BJ (cell line): ENCODE results near the gene EPS8. TPM values are rescaled to one million over a fixed set of nuclear protein-coding genes. Genes with fewer than 3 reads are reported as not detected.

Experiments used
- CTCF ChIA-PET: fragments of 350-600 bp; formaldehyde crosslinking; extraction: SDS; loops from one replicate; lab custom pipeline; 2021; ENCODE audit warnings: antibody characterized with exemption, inconsistent platforms; lab: Yijun Ruan, JAX
- POLR2A ChIA-PET: fragments of 300-600 bp; sonication (Branson Sonifier 250); formaldehyde crosslinking; extraction: SDS; loops from one replicate; lab custom pipeline; 2021; ENCODE audit warnings: antibody characterized with exemption; lab: Charles Lee
- DNase-seq: peaks from one replicate; pipeline ENCODE4 v3.0.0-alpha.2; 2011; ENCODE audit warnings: low read depth
- H3K27me3 ChIP-seq: 2 replicates; pipeline ENCODE4 v1.6.0; 2011; ENCODE audit warnings: low read length; ENCODE audit not compliant: control insufficient read depth, insufficient read depth
- H3K36me3 ChIP-seq: 2 replicates; pipeline ENCODE4 v1.5.1; 2011; ENCODE audit warnings: low read length; ENCODE audit not compliant: control insufficient read depth, insufficient read depth
- H3K4me3 ChIP-seq: 2 replicates; pipeline ENCODE4 v1.5.1; 2011; ENCODE audit warnings: low read depth, mild to moderate bottlenecking, control low read depth, low read length
- CTCF ChIP-seq: IDR thresholded peaks from 2 replicates; pipeline ENCODE4 v1.5.1; 2011; ENCODE audit warnings: low read depth, mild to moderate bottlenecking, control low read depth, inconsistent platforms, low read length, moderate library complexity; ENCODE audit not compliant: insufficient read depth
- polyA plus RNA-seq: library from polyadenylated mRNA; depleted of rRNA; stranded (reverse); fragments of >200 nt; gene quantifications from 2 replicates; pipeline ENCODE4 v1.2.3, GENCODE V29; 2011

Gene EPS8
- polyA plus RNA-seq, 1 experiment, result 118 TPM

GRCh38 chr12:15650399-15651128 is 138.6 kb downstream of the EPS8 start:
- ChIA-PET POLR2A (no interaction called here), CTCF (no interaction called here)
- no peak for DNase-seq
- H3K4me3 ChIP-seq, result no peak overlapping the region
- H3K27me3 ChIP-seq, result no peaks in the 10 kb centered on the region
- peaks cover 3% of the 10 kb centered on the region for H3K36me3 ChIP-seq
- no peak for TF ChIP-seq CTCF

- no peak for TF ChIP-seq CTCF
- POLR2A ChIA-PET, result no interaction called here
- Histone ChIP-seq H3K4me3 (no peak overlapping the region), H3K27me3 (no peaks in the 10 kb centered on the region), H3K36me3 (peaks cover 3% of the 10 kb centered on the region)
- no peak for DNase-seq
- CTCF ChIA-PET, result interaction anchor here (1.2 kb wide), 1 partner anchor 132 kb away, joined by 3 read pairs; no protein-coding TSS in a partner anchor
These were observed 139.8 kb downstream of the EPS8 start for GRCh38 chr12:15649347-15649746.

- ChIA-PET CTCF (interaction anchor here (1.2 to 1.3 kb wide), 2 partner anchors 9 to 132 kb away, joined by 3 read pairs; no protein-coding TSS in a partner anchor), POLR2A (no interaction called here)
- no peak overlapping the region for H3K4me3 ChIP-seq
- TF ChIP-seq CTCF, result no peak
- H3K36me3 ChIP-seq, result peaks cover 3% of the 10 kb centered on the region
- no peaks in the 10 kb centered on the region for H3K27me3 ChIP-seq
- DNase-seq, result no peak
These were observed 140.6 kb downstream of the EPS8 start for GRCh38 chr12:15648558-15648957.

- POLR2A ChIA-PET, result no interaction called here
These were observed 142.6 kb downstream of the EPS8 start for GRCh38 chr12:15646581-15646980.

More at GRCh38 chr12:15646581-15646980, 142.6 kb downstream of the EPS8 start:
- peaks cover 3% of the 10 kb centered on the region for H3K36me3 ChIP-seq
- TF ChIP-seq CTCF, result no peak
- DNase-seq, result no peak
- H3K27me3 ChIP-seq, result no peaks in the 10 kb centered on the region
- H3K4me3 ChIP-seq, result no peak overlapping the region
- CTCF ChIA-PET, result no interaction called here
